Measurements from ENCODE around the gene CSNK1G3.

CSNK1G3 gene

DNA sequence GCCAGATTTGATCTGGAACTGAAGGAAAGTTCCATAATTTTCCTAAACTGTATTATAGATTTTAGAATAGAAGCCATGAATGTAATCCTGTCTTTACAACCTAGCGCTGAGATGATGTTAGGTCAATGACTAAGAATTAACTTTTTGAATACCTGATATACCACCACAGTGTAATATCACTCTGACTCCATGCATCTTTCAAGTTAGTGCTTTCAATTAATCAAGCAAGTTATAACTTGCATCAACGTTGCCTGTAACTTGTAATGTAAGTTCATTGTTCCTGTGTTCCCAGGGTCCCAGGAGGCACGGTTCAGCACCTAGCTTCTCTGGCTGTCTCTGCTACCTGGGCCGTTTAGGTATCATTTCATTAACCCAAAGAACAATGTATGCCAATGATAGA, 139.3 kb downstream of the CSNK1G3 start:
- DNase-seq = no peak

GRCh38 chr5:123659011-123659410, 147.0 kb downstream of the CSNK1G3 start:
- no peak for DNase-seq

GRCh38 chr5:123659495-123659894, 147.5 kb downstream of the CSNK1G3 start:
- DNase-seq = no peak

- DNase-seq = no peak
Observed at GRCh38 chr5:123664961-123665360, 153.0 kb downstream of the CSNK1G3 start.

GRCh38 chr5:123665822-123666371, 153.9 kb downstream of the CSNK1G3 start:
- no peak for DNase-seq

Data from NCI-H226 (cell line).